Renal cortex interstitium (tissue), 11 donors: ENCODE data around the gene ATAD1. TPM values are rescaled to one million over a fixed set of nuclear protein-coding genes. Genes with fewer than 3 reads are reported as not detected.

Source experiments
- DNase-seq, 11 donors: peaks; one replicate each; pipeline ENCODE4 v3.0.0-alpha.2; 2013; ENCODE audit warnings: low read depth in 9 of 11, low spot score in 4 of 11; ENCODE audit errors: extremely low read depth in 1 of 11
- polyA plus RNA-seq, 3 donors: library from polyadenylated mRNA; unstranded; fragments of 120-200 nt; gene quantifications; one replicate each; pipeline ENCODE4 v1.2.1, GENCODE V29; 2013; ENCODE audit not compliant: insufficient read length in 3 of 3

Gene ATAD1
- polyA plus RNA-seq, 3 donors = 51.4 to 67.7 (median 59.3) TPM

DNA sequence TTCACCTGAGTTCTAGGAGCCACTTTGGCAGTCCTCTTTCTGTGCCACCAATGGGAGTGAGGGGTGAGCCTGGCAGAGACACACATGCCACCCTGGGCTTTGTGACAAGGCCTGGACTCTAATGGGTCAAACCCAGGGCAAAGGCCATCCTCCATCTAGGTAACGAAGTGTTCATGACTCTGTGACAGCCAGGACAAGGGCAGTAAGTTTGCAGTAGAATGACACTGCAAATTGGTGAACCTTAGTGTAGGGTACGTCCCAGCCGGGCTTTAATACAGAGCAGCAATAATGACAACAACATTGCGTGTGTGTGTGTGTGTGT is 115.1 kb downstream of the ATAD1 start:
- DNase-seq = no peak

DNA sequence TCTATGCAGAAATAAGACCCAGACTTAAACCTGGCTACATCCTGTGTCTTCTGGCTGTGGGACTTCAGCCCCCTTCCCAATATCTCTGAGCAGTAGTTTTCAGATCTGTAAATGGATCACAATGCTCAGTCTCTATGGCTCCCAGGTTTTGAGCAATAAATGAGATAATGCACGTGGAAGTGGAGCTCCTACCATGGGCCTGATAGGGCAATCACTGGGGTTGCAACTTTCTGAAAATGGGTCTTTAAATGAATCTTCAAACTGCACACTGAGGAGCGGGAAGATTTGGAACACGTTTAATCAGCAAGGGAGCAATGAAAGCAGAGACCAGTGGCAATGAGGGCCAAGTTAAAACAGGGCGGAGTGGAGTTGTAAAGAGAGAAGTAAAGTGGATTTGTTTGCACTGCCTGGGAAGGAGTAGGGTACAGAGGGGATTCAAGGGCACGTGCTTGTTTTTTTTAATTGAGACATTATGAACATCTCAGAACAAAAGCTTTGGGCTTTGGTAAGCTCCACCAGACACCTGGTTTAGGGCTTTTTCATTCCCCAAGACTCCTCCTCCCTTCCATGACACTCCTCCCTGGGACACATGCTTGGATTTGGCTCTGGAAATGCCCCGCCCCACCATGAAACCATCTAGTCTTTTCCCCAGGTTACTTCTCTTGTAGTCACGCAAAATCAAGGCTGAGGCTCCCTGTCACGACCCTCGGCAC is 115.6 kb downstream of the ATAD1 start:
- no peak for DNase-seq

Other genes with a start within 250 kb of the ATAD1 start
- 10 to 100 TPM; 26.8 to 44.7 (median 33.4) TPM for gene PAPSS2, start 158.3 kb downstream of the ATAD1 start, polyA plus RNA-seq
- 1 to 10 TPM; 1.5 to 1.6 (median 1.6) TPM for gene KLLN, start 45.3 kb upstream of the ATAD1 start, polyA plus RNA-seq
- 10 to 100 TPM; 63.7 to 80.1 (median 69.8) TPM for gene PTEN, start 45.4 kb upstream of the ATAD1 start, polyA plus RNA-seq